ENCODE data around the gene CENATAC.
"Not testable (repeated sequence)": the region's sequence is repeated elsewhere in the genome, so short reads cannot be mapped to it uniquely, and the experiment has no call there.

CENATAC gene

DNA sequence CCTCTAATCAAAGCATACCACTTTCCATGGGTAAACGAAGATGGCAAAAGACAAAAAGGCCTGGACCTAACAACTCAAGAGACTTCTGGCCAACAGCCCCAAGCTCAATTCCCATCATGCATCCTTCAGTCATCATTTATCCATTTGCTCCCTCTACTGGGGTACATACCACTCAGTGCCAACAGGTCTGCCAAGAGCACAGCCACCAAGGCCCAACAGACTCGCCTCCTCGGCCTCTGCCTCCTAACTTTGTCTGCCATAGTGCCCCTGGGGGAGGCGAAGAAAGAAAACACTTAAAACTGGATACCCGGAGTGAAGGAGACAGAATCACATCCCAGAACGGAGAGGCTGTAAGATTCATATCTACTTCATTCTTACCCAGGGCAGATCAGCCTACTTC is 58.0 kb downstream of the CENATAC start:
- DNase-seq (ENCODE audit: low read depth) = peak; percentile 38
- TF ChIP-seq, protein P1, sequence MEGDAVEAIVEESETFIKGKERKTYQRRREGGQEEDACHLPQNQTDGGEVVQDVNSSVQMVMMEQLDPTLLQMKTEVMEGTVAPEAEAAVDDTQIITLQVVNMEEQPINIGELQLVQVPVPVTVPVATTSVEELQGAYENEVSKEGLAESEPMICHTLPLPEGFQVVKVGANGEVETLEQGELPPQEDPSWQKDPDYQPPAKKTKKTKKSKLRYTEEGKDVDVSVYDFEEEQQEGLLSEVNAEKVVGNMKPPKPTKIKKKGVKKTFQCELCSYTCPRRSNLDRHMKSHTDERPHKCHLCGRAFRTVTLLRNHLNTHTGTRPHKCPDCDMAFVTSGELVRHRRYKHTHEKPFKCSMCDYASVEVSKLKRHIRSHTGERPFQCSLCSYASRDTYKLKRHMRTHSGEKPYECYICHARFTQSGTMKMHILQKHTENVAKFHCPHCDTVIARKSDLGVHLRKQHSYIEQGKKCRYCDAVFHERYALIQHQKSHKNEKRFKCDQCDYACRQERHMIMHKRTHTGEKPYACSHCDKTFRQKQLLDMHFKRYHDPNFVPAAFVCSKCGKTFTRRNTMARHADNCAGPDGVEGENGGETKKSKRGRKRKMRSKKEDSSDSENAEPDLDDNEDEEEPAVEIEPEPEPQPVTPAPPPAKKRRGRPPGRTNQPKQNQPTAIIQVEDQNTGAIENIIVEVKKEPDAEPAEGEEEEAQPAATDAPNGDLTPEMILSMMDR (IDR thresholded peaks at IDR 0.05; ENCODE audit: low read length, missing control alignments) = peak; percentile 18
- H3K4me3 ChIP-seq (replicated peaks; ENCODE audit: low read depth, low read length) = peak overlapping the region; percentile 79

- peak overlapping the region; percentile 79 for H3K4me3 ChIP-seq (replicated peaks; ENCODE audit: low read depth, low read length)
- DNase-seq (ENCODE audit: low read depth) = no peak
- TF ChIP-seq, protein P1 (IDR thresholded peaks at IDR 0.05; ENCODE audit: low read length, missing control alignments) = no peak
Measured at GRCh38 chr11:119056421-119056999, 58.6 kb downstream of the CENATAC start.

DNA sequence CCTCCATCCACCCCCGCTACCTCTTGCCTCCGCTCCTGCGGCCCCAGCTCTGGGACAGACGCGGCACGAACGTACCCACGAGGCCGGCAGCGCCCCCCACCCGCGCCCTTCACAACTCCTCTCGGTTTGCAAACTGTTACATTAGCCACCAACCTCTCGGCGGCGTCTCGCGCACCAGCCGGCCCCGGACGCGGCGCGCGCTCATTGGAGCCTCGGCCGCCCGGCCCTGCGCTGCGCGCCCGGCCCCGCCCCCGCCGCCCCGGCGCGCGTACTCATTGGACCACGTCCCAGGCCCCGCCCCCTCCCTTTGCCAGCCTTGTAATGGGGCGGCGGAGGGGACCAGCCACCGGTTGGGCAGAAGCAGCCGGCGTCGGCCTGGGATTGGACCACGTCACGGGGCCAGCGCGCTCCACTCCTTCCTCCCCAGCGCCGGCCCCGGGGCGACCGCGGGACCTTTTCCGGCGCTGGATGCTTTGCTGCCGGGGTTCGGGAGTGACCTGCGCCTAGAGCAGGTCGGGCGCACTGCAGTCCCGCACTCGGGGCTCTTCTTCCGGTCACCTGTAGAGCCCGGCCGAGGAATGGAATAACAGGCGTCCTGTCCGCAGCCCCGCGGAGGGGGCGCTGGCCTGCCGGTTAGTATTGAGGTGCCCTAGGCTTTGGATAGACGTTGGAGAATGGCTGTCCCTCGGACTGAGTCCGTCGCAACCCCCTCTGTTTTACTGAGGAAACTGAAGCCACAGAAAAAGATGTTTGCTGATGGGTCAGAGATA is 59.2 kb downstream of the CENATAC start, which contains the start of gene HYOU1:
HYOU1 (minus strand) TSS at position 206 of the 770 bp plus-strand sequence. CDS start 1,045 bp downstream, outside the sequence.
- DNase-seq (ENCODE audit: low read depth) = peak; percentile 95
- H3K4me3 ChIP-seq (replicated peaks; ENCODE audit: low read depth, low read length) = peak within 1 kb of the TSS; percentile 82
- TF ChIP-seq, protein P1 (IDR thresholded peaks at IDR 0.05; ENCODE audit: low read length, missing control alignments) = peak; percentile 29

- not testable (repeated sequence) for H3K4me3 ChIP-seq (replicated peaks; ENCODE audit: low read depth, low read length); DNase-seq (ENCODE audit: low read depth)
Measured at GRCh38 chr11:119059128-119059527, 61.2 kb downstream of the CENATAC start.

GRCh38 chr11:119061256-119061655 is 63.3 kb downstream of the CENATAC start:
- DNase-seq (ENCODE audit: low read depth) = no peak
- H3K4me3 ChIP-seq (replicated peaks; ENCODE audit: low read depth, low read length) = no peak overlapping the region
- TF ChIP-seq, protein P1 (IDR thresholded peaks at IDR 0.05; ENCODE audit: low read length, missing control alignments) = no peak

- H3K4me3 ChIP-seq (replicated peaks; ENCODE audit: low read depth, low read length) = no peak overlapping the region
- TF ChIP-seq, protein P1 (IDR thresholded peaks at IDR 0.05; ENCODE audit: low read length, missing control alignments) = no peak
- peak; percentile 77 for DNase-seq (ENCODE audit: low read depth)
Measured at GRCh38 chr11:119062779-119063178, 64.8 kb downstream of the CENATAC start.

- no peak overlapping the region for H3K4me3 ChIP-seq (replicated peaks; ENCODE audit: low read depth, low read length)
- DNase-seq (ENCODE audit: low read depth) = peak; percentile 54
- TF ChIP-seq, protein P1 (IDR thresholded peaks at IDR 0.05; ENCODE audit: low read length, missing control alignments) = peak; percentile 55
Measured at GRCh38 chr11:119065369-119065768, 67.4 kb downstream of the CENATAC start.

Data from fibroblast of pulmonary artery (primary cell).